Dermis lymphatic vessel endothelial cell (primary cell): ENCODE results near the gene ZNF177. TPM values are rescaled to one million over a fixed set of nuclear protein-coding genes. Genes with fewer than 3 reads are reported as not detected.

Experiments
- total RNA-seq: library from RNA; depleted of rRNA; stranded (reverse); fragments of >200 nt; gene quantifications from 2 replicates; pipeline ENCODE4 v1.2.1, GENCODE V29; 2014

The ZNF177 gene
- total RNA-seq = 0.76 and 0.86 TPM in 2 replicates

DNA sequence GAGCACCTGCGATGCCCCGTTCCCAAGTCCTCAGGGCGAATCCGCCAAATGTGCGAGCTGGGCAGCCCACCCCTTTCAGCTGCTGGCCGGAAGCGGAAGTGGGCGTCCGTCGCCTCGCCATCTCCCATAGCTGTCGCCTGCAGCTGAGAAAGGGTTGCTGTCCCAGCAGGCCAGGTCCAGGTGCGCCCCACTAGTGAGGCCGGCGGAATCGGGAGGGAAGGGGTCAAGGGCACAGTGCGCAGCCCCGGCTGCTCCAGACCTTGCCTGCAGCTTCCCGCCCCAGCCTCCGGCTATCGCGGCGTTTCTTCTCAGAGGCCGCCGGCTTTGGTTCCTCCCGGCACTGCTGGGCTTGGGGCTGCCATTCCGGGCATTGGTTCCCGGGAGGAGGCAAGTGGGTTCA lies at the start of gene ZNF177:
Gene ZNF177, plus strand, starts transcription at position 109 of the 400 bp plus-strand sequence. CDS start 15,299 bp downstream, outside the sequence.

DNA sequence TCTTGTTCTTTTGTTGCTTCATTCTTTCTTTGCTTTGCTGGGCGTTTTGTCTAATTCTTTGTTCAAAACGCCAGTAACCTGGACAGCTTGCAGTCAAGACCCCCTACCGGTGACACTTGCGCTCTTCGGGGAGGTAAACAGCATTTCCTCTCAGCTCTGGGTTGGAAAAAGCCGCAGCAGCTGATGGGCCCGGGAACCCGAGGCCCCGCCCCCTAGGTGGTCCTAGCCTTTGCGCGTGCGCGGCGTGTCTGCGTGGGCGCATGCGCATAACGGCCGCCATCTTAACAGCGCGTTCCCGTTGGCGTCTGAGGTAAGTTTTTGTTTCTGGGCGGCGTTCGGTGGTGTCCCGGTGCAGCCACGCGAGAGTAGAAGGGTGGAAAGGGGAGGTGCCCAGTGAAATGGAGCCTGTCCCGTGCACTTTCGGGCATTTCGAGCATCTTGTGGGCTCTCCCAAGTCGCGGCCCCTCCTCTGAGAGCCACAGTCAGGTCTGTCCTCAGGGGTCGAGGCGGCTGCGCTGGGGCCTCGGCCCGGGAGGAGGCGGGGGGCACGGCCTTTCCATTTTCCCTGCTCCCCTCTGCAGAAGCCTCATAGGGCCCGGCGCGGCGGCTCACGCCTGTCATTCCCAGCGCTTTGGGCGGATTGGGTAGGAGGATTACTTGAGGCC lies 38.8 kb upstream of the ZNF177 start, which contains the start of gene ZNF559:
Gene ZNF559, plus strand, starts transcription at position 261 of the 665 bp plus-strand sequence. CDS start 14,371 bp downstream, outside the sequence.

Other genes starting within 250 kb of the ZNF177 start
- gene OR7G1, start 247.2 kb upstream of the ZNF177 start, total RNA-seq = not detected in 2 replicates
- gene OR7G3, start 236.1 kb upstream of the ZNF177 start, total RNA-seq = not detected in 2 replicates
- 9.9 and 12.2 TPM in 2 replicates for gene ZNF317, start 222.6 kb upstream of the ZNF177 start, total RNA-seq
- not detected in 2 replicates for gene OR7D2, start 184.0 kb upstream of the ZNF177 start, total RNA-seq
- gene OR7D4, start 143.4 kb upstream of the ZNF177 start, total RNA-seq = not detected in 2 replicates
- gene OR7E24, start 112.1 kb upstream of the ZNF177 start, total RNA-seq = not detected in 2 replicates
- 6.1 and 6.9 TPM in 2 replicates for gene ZNF699, start 53.2 kb upstream of the ZNF177 start, total RNA-seq
- gene ZNF559, start 38.8 kb upstream of the ZNF177 start, total RNA-seq = 14.2 and 14.4 TPM in 2 replicates
- gene ZNF266, start 72.6 kb downstream of the ZNF177 start, total RNA-seq = 11.8 and 13.8 TPM in 2 replicates
- gene ZNF560, start 135.6 kb downstream of the ZNF177 start, total RNA-seq = under 0.01 TPM in 1 of 2 replicates, not detected in the other
- gene ZNF426, start 175.6 kb downstream of the ZNF177 start, total RNA-seq = 16.4 and 24.8 TPM in 2 replicates
- 27.6 and 38.7 TPM in 2 replicates for gene ZNF121, start 221.5 kb downstream of the ZNF177 start, total RNA-seq